CD4-positive, alpha-beta T cell (primary cell): ENCODE results near the gene ANKRD28. TPM values are rescaled to one million over a fixed set of nuclear protein-coding genes. Genes with fewer than 3 reads are reported as not detected.
"Not testable (repeated sequence)": the region's sequence is repeated elsewhere in the genome, so short reads cannot be mapped to it uniquely, and the experiment has no call there.

Source experiments
- ATAC-seq: fragments of 200-7000 bp; cut with Tn5 transposase; one replicate; pipeline ENCODE4 v1.10.0; 2022; ENCODE audit warnings: mild to moderate bottlenecking; ENCODE audit not compliant: poor library complexity
- CTCF ChIA-PET: fragments of 350-600 bp; sonication (Branson Sonifier 250); formaldehyde crosslinking; loops from one replicate; lab custom pipeline; 2021; ENCODE audit warnings: antibody characterized with exemption, inconsistent platforms; lab: Charles Lee
- POLR2A ChIA-PET: fragments of 350-600 bp; sonication (Branson Sonifier 250); formaldehyde crosslinking; loops from one replicate; lab custom pipeline; 2021; ENCODE audit warnings: antibody characterized with exemption, inconsistent platforms; lab: Charles Lee
- DNase-seq, 14 experiments: peaks; one replicate each; pipeline ENCODE4 v3.0.0-alpha.2; 2013 to 2020; ENCODE audit warnings: mixed read lengths in 2 of 14
- H3K27ac ChIP-seq, 2 donors: one replicate each; pipeline versions ENCODE4 v1.5.1 to v1.7.0; 2013; ENCODE audit warnings: low read length in 2 of 2, low read depth in 1 of 2, mild to moderate bottlenecking in 1 of 2
- H3K27me3 ChIP-seq, 2 experiments: 1 replicate in 1 of 2; 2 replicates in 1 of 2; pipeline versions ENCODE4 v1.6.1 to v1.7.0; 2013; ENCODE audit warnings: low read length in 2 of 2, control low read depth in 1 of 2, mild to moderate bottlenecking in 1 of 2, moderate library complexity in 1 of 2; ENCODE audit not compliant: insufficient read depth in 2 of 2, control insufficient read depth in 1 of 2
- H3K36me3 ChIP-seq: one replicate; pipeline ENCODE4 v1.6.1; 2013; ENCODE audit warnings: low read length, control low read depth; ENCODE audit not compliant: insufficient read depth
- H3K4me1 ChIP-seq: one replicate; pipeline ENCODE4 v1.6.1; 2013; ENCODE audit warnings: low read length, control low read depth; ENCODE audit not compliant: insufficient read depth
- H3K4me3 ChIP-seq: one replicate; pipeline ENCODE4 v1.5.1; 2013; ENCODE audit warnings: mild to moderate bottlenecking, low read length, moderate library complexity
- H3K9me3 ChIP-seq, 2 experiments: 1 replicate in 1 of 2; 2 replicates in 1 of 2; pipeline versions ENCODE4 v1.6.1 to v1.7.0; 2013; ENCODE audit warnings: low read length in 2 of 2, mild to moderate bottlenecking in 2 of 2, control low read depth in 1 of 2, moderate library complexity in 1 of 2; ENCODE audit not compliant: control insufficient read depth in 1 of 2, insufficient read depth in 1 of 2
- H3K27ac Mint-ChIP-seq: one replicate; pipeline ENCODE4 v1.8.0; 2020; ENCODE audit warnings: mixed read lengths
- H3K27me3 Mint-ChIP-seq: one replicate; pipeline ENCODE4 v1.8.0; 2021; ENCODE audit warnings: mixed read lengths
- H3K36me3 Mint-ChIP-seq: one replicate; pipeline ENCODE4 v1.8.0; 2021; ENCODE audit warnings: low read depth, mixed read lengths
- H3K4me1 Mint-ChIP-seq: one replicate; pipeline ENCODE4 v1.8.0; 2021; ENCODE audit warnings: low read depth, mixed read lengths
- H3K4me3 Mint-ChIP-seq: one replicate; pipeline ENCODE4 v1.8.0; 2020; ENCODE audit warnings: mild to moderate bottlenecking, mixed read lengths
- H3K9me3 Mint-ChIP-seq: one replicate; pipeline ENCODE4 v1.8.0; 2020; ENCODE audit warnings: mixed read lengths
- CTCF ChIP-seq: fragments of 200-600 bp; IDR thresholded peaks from one replicate; pipeline ENCODE4 v1.8.0; 2022; ENCODE audit warnings: antibody characterized with exemption, mild to moderate bottlenecking
- intact Hi-C, 2 experiments: fragments of 100-400 bp; cut with DNase I in 1 of 2; cut with micrococcal nuclease in 1 of 2; formaldehyde crosslinking; loops; one replicate each; pipeline versions ENCODE4 v1.15.1 to v1.9.0; 2023 to 2025; cut with DNase I, micrococcal nuclease
- total RNA-seq, 174 experiments: library from RNA in 2 of 174; stranded (reverse) in 2 of 174; gene quantifications; one replicate each; pipeline ENCODE4 v1.2.3 and lab custom pipeline; 2021 to 2026

ANKRD28 gene
- total RNA-seq, 2 experiments from 2014 or later: 36.6 to 43.1 TPM

DNA sequence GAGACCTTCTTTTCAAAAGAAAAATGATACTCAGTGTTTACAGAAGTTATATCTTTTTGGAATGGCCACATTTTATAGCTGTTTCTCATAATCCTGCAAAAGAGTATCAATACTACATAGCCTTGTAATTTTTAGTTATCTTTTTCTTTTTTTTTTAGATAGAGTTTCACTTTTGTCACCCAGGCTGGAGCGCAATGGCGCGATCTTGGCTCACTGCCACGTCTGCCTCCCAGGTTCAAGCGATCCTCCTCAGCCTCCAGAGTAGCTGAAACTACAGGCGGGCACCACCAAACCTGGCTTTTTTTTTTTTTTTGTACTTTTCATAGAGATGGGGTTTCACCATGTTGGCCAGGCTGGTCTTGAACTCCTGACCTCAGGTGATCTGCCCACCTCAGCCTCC lies 53.6 kb downstream of the ANKRD28 start:
- Mint-ChIP-seq H3K4me3 (no peak overlapping the region), H3K36me3 (peaks cover 83% of the 10 kb centered on the region)
- CTCF ChIA-PET: no interaction called here

GRCh38 chr3:15743587-15744009 lies 54.2 kb downstream of the ANKRD28 start:
- ATAC-seq (no peak), DNase-seq (no peak)
- H3K36me3 ChIP-seq: no peaks in the 10 kb centered on the region
- Mint-ChIP-seq H3K4me3 (no peak overlapping the region), H3K27ac (no peak overlapping the region), H3K36me3 (peaks cover 85% of the 10 kb centered on the region), H3K27me3 (no peaks in the 10 kb centered on the region), H3K9me3 (peaks cover 20% of the 10 kb centered on the region), H3K4me1 (peaks cover 38% of the 10 kb centered on the region)
- H3K27me3 ChIP-seq: no peaks in the 10 kb centered on the region
- no peaks in the 10 kb centered on the region for H3K4me1 ChIP-seq
- ChIA-PET POLR2A (no interaction called here), CTCF (no interaction called here)
- intact Hi-C loops: no loop called here
- H3K27ac ChIP-seq: no peak overlapping the region
- H3K4me3 ChIP-seq: no peak overlapping the region
- peaks cover 11 to 26% of the 10 kb centered on the region in 2 experiments for H3K9me3 ChIP-seq
- TF ChIP-seq CTCF: no peak

More for the DNA sequence above, 53.6 kb downstream of the ANKRD28 start:
- Histone ChIP-seq H3K36me3 (no peaks in the 10 kb centered on the region), H3K27ac (no peak overlapping the region), H3K4me3 (no peak overlapping the region), H3K4me1 (no peaks in the 10 kb centered on the region), H3K9me3 (peaks cover 6 to 20% of the 10 kb centered on the region in 2 experiments), H3K27me3 (no peaks in the 10 kb centered on the region)
- ATAC-seq (no peak), DNase-seq (no peak)
- Mint-ChIP-seq H3K4me1 (peaks cover 39% of the 10 kb centered on the region), H3K9me3 (peaks cover 15% of the 10 kb centered on the region), H3K27me3 (no peaks in the 10 kb centered on the region), H3K27ac (no peak overlapping the region)
- POLR2A ChIA-PET: no interaction called here
- no peak for TF ChIP-seq CTCF
- intact Hi-C loops: no loop called here

GRCh38 chr3:15742236-15742635 lies 55.5 kb downstream of the ANKRD28 start:
- H3K27me3 Mint-ChIP-seq, H3K36me3 ChIP-seq, POLR2A ChIA-PET, ATAC-seq, H3K4me3 Mint-ChIP-seq, intact Hi-C loops, H3K27me3 ChIP-seq, CTCF ChIA-PET, H3K4me3 ChIP-seq, H3K27ac ChIP-seq, H3K4me1 ChIP-seq, DNase-seq, H3K27ac Mint-ChIP-seq: not testable (repeated sequence)
- Mint-ChIP-seq H3K4me1 (peaks cover 25% of the 10 kb centered on the region), H3K36me3 (peaks cover 85% of the 10 kb centered on the region), H3K9me3 (peaks cover 17% of the 10 kb centered on the region)
- peaks cover 11 to 31% of the 10 kb centered on the region in 2 experiments for H3K9me3 ChIP-seq

GRCh38 chr3:15738616-15739005 lies 59.2 kb downstream of the ANKRD28 start:
- H3K27me3 Mint-ChIP-seq, DNase-seq, H3K27ac Mint-ChIP-seq, H3K27me3 ChIP-seq, H3K27ac ChIP-seq, H3K4me3 Mint-ChIP-seq, POLR2A ChIA-PET, ATAC-seq, H3K4me3 ChIP-seq, intact Hi-C loops, CTCF ChIA-PET, H3K4me1 ChIP-seq, H3K4me1 Mint-ChIP-seq: not testable (repeated sequence)
- Mint-ChIP-seq H3K9me3 (peaks cover 11% of the 10 kb centered on the region), H3K36me3 (peaks cover 85% of the 10 kb centered on the region)
- Histone ChIP-seq H3K9me3 (peaks cover 11 to 26% of the 10 kb centered on the region in 2 experiments), H3K36me3 (peaks cover 15% of the 10 kb centered on the region)
